GM12873 (cell line): ENCODE measurements around the gene RAB13.

Source experiments
- CTCF ChIP-seq: IDR thresholded peaks from 2 replicates; pipeline ENCODE4 v1.5.1; 2012; ENCODE audit warnings: low read depth, mild to moderate bottlenecking, moderate library complexity, low read length, control low read depth; ENCODE audit not compliant: insufficient read depth; ENCODE audit errors: missing control alignments

Gene RAB13

GRCh38 chr1:153939476-153939875 is 46.7 kb downstream of the RAB13 start:
- no peak for TF ChIP-seq CTCF

- no peak for TF ChIP-seq CTCF
Observed at GRCh38 chr1:153938996-153939395, 47.1 kb downstream of the RAB13 start.

- TF ChIP-seq CTCF: no peak
Observed at GRCh38 chr1:153937331-153937730, 48.8 kb downstream of the RAB13 start.

- no peak for TF ChIP-seq CTCF
Observed at GRCh38 chr1:153936011-153936802, 49.9 kb downstream of the RAB13 start.

- no peak for TF ChIP-seq CTCF
Observed at GRCh38 chr1:153934746-153935145, 51.4 kb downstream of the RAB13 start.

- TF ChIP-seq CTCF: no peak
Observed at GRCh38 chr1:153933955-153934354, 52.2 kb downstream of the RAB13 start.

GRCh38 chr1:153933430-153933829 is 52.7 kb downstream of the RAB13 start:
- no peak for TF ChIP-seq CTCF
